ENCODE measurements around the gene JAKMIP1. TPM values are rescaled to one million over a fixed set of nuclear protein-coding genes. Genes with fewer than 3 reads are reported as not detected.

JAKMIP1 gene
- total and polyA plus RNA-seq, 12 donors = 0.14 to 5.3 (median 2.9) TPM; not detected in 2

GRCh38 chr4:6093671-6094070, 106.7 kb downstream of the JAKMIP1 start:
- peak in 1 of 7 donors; percentile 28 for DNase-seq
- whole genome bisulfite sequencing, 4 donors = 72 to 88% (median 80%) methylated on average over 3 to 6 of the region's 6 CpGs
- intact Hi-C loops (cut with DNase I) = no loop called here

DNA sequence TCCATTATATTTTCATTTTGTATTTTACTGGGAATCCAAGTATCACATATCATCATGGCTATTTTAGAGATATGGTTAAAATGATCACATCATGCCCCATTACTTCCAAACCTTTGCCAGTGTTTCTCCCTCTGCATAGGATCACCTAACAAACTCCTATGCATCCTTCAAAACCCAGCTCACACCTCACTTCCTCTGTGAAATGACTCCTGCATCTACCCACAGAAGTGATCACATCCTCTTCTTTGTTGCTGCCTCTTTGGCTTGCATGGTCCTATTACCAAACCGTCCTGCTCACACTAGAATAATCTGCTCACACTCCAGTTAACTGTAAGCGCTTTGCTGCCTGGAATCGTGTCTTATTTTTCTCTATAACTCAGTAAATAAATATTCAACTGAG, 107.4 kb downstream of the JAKMIP1 start:
- Histone ChIP-seq H3K27ac (no peak overlapping the region), H3K4me3 (no peak overlapping the region), H3K36me3 (replicated peaks in 1 of 2) (no peaks in the 10 kb centered on the region), H3K4me1 (replicated peaks in 1 of 2) (no peaks in the 10 kb centered on the region), H3K27me3 (no peaks in the 10 kb centered on the region), H3K9me3 (replicated peaks in 1 of 3) (no peaks in the 10 kb centered on the region)
- no peak for TF ChIP-seq POLR2A (IDR thresholded peaks at IDR 0.05)
- TF ChIP-seq, protein P1, sequence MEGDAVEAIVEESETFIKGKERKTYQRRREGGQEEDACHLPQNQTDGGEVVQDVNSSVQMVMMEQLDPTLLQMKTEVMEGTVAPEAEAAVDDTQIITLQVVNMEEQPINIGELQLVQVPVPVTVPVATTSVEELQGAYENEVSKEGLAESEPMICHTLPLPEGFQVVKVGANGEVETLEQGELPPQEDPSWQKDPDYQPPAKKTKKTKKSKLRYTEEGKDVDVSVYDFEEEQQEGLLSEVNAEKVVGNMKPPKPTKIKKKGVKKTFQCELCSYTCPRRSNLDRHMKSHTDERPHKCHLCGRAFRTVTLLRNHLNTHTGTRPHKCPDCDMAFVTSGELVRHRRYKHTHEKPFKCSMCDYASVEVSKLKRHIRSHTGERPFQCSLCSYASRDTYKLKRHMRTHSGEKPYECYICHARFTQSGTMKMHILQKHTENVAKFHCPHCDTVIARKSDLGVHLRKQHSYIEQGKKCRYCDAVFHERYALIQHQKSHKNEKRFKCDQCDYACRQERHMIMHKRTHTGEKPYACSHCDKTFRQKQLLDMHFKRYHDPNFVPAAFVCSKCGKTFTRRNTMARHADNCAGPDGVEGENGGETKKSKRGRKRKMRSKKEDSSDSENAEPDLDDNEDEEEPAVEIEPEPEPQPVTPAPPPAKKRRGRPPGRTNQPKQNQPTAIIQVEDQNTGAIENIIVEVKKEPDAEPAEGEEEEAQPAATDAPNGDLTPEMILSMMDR (IDR thresholded peaks at IDR 0.05) = no peak
- intact Hi-C loops (cut with DNase I) = no loop called here
- DNase-seq = no peak
- 77 to 88% (median 83%) methylated on average over 3 of the region's 3 CpGs for WGBS, 4 donors

More at GRCh38 chr4:6093671-6094070, 106.7 kb downstream of the JAKMIP1 start:
- Histone ChIP-seq H3K4me1 (replicated peaks in 1 of 2) (no peaks in the 10 kb centered on the region), H3K9me3 (replicated peaks in 1 of 3) (no peaks in the 10 kb centered on the region), H3K27ac (no peak overlapping the region), H3K36me3 (replicated peaks in 1 of 2) (no peaks in the 10 kb centered on the region), H3K4me3 (no peak overlapping the region), H3K27me3 (no peaks in the 10 kb centered on the region)
- TF ChIP-seq, protein P1 (IDR thresholded peaks at IDR 0.05) = no peak
- no peak for TF ChIP-seq POLR2A (IDR thresholded peaks at IDR 0.05)

DNA sequence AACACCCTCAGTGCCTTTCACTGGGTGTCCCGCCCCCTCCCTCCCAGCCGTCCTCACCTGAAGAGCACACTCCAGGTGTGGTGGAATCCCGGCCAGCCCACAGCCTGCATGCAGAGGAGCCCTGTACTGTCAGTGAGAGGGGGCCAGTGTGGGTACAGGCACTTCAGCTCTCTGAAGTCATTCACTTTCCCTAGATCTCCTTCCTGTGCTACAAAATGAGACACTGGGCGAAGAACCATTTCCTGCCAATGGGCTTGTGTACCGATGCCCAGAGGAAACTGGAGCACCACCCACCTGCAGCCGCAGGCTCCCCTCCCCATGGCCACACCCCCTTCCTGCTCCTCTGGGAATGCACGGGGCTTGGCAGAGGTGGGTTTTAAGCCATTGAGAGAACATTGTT, 108.2 kb downstream of the JAKMIP1 start:
- Histone ChIP-seq H3K4me3 (no peak overlapping the region), H3K27ac (no peak overlapping the region), H3K27me3 (no peaks in the 10 kb centered on the region), H3K9me3 (replicated peaks in 1 of 3) (no peaks in the 10 kb centered on the region), H3K36me3 (replicated peaks in 1 of 2) (no peaks in the 10 kb centered on the region), H3K4me1 (replicated peaks in 1 of 2) (no peaks in the 10 kb centered on the region)
- intact Hi-C loops (cut with DNase I) = no loop called here
- TF ChIP-seq, protein P1 (IDR thresholded peaks at IDR 0.05) = no peak
- TF ChIP-seq POLR2A (IDR thresholded peaks at IDR 0.05) = no peak
- 16 to 40% (median 34%) methylated on average over 5 to 7 of the region's 7 CpGs for WGBS, 4 donors
- peak in 1 of 7 donors; percentile 25 for DNase-seq

DNA sequence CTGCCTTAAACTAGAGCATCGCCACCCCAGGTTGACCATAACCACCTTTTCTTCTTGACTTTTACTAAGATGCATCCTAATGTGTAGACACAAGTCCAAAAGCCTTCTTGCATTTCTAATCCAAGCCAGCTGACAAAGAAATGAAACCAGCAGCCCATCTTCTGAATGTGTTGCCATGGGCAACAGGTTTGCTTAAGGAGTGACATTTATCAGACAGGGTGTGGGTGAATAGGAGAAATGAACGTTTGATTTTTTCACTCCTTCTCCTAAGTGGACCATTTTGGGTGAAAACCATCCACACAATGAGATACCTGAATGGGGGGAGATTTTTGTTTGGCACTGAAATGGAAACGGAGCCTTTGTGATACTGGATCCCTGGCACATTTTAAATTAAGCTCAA, 109.4 kb downstream of the JAKMIP1 start:
- Histone ChIP-seq H3K27ac (no peak overlapping the region), H3K27me3 (no peaks in the 10 kb centered on the region), H3K4me1 (replicated peaks in 1 of 2) (no peaks in the 10 kb centered on the region), H3K36me3 (replicated peaks in 1 of 2) (no peaks in the 10 kb centered on the region), H3K4me3 (no peak overlapping the region), H3K9me3 (replicated peaks in 1 of 3) (no peaks in the 10 kb centered on the region)
- intact Hi-C loops (cut with DNase I) = no loop called here
- DNase-seq = no peak
- WGBS, 4 donors = 64 to 72% (median 68%) methylated on average over 3 of the region's 3 CpGs
- TF ChIP-seq, protein P1 (IDR thresholded peaks at IDR 0.05) = no peak
- no peak for TF ChIP-seq POLR2A (IDR thresholded peaks at IDR 0.05)
